ENCODE results near the gene KCNAB1. TPM values are rescaled to one million over a fixed set of nuclear protein-coding genes. Genes with fewer than 3 reads are reported as not detected.
A peak's percentile ranks its signal among the peaks of the same experiment; 100 is the strongest.

KCNAB1 gene
- total and polyA plus RNA-seq, 2 experiments from 2014 or later: 0.80 to 1.4 TPM

DNA sequence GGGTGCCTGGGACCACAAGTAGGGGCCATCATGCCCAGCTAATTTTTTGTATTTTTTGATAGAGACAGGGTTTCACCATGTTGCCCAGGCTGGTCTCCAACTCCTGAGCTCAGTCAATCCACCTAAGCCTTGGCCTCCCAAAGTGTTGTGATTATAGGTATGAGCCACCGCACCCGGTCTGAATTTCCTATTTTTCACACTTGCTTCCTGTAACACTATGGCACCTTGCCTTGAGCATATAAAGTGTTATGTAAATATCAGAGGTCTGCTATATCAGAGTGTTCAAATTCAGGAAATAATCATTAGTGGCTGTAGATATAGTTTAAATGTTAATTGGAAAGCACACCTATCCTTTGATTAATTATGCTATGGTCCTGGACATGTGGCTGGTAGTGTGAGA, 165.2 kb downstream of the KCNAB1 start:
- TF ChIP-seq CTCF (IDR thresholded peaks at IDR 0.05; ENCODE audit: poor library complexity) (no peak), EZH2phosphoT487 (IDR thresholded peaks at IDR 0.05; ENCODE audit: low read depth, severe bottlenecking, unreplicated experiment) (no peak), EZH2 (IDR thresholded peaks at IDR 0.05; ENCODE audit: borderline replicate concordance) (no peak)
- H3K4me1 ChIP-seq (ENCODE audit: insufficient read depth): no peaks in the 10 kb centered on the region
- H3K9me2 ChIP-seq (replicated peaks; ENCODE audit: insufficient read depth): no peaks in the 10 kb centered on the region
- no peak overlapping the region for H3K4me3 ChIP-seq
- H3K27ac ChIP-seq: no peak overlapping the region
- H3K79me2 ChIP-seq: no peaks in the 10 kb centered on the region
- no peaks in the 10 kb centered on the region for H3K9me3 ChIP-seq (ENCODE audit: low read depth)
- 98% methylated on average over 2 of the region's 2 CpGs for WGBS (ENCODE audit: low lambda C conversion rate, missing lambda C conversion rate)
- no peak overlapping the region for H2AFZ ChIP-seq
- no peaks in the 10 kb centered on the region for H4K20me1 ChIP-seq (ENCODE audit: insufficient read depth, poor library complexity, severe bottlenecking)
- H3K36me3 ChIP-seq (replicated peaks; ENCODE audit: insufficient read depth, low read depth): no peaks in the 10 kb centered on the region
- peaks cover 23% of the 10 kb centered on the region for H3K27me3 ChIP-seq
- no peak overlapping the region for H3K4me2 ChIP-seq
- DNase-seq (ENCODE audit: low spot score): no peak

DNA sequence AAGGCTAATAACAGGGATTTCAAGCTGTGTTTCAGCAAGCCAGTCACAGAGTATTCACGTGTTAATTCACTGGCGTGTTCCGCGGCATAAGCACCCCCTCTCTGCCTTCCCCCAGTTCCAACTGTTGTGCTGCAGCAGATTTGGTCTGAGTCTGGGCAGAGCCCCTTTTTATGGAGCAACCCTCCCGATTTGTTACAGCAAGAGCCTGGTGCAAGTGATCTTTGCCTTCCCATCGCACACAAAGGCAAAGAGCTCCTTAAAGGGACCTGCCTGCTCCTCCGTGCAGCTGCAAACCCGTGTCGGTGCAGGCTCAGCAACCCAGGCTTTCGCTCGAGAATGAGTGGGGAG, 170.5 kb downstream of the KCNAB1 start:
- H4K20me1 ChIP-seq (ENCODE audit: insufficient read depth, poor library complexity, severe bottlenecking): no peaks in the 10 kb centered on the region
- peaks cover 55% of the 10 kb centered on the region for H3K27me3 ChIP-seq
- H2AFZ ChIP-seq: peak overlapping the region; percentile 41

GRCh38 chr3:156291272-156292123, 171.1 kb downstream of the KCNAB1 start:
- no peak overlapping the region for H3K27ac ChIP-seq
- no peaks in the 10 kb centered on the region for H3K79me2 ChIP-seq
- H3K27me3 ChIP-seq: peaks cover 55% of the 10 kb centered on the region
- DNase-seq (ENCODE audit: low spot score): peak; percentile 28
- no peak overlapping the region for H3K4me3 ChIP-seq
- TF ChIP-seq EZH2phosphoT487 (IDR thresholded peaks at IDR 0.05; ENCODE audit: low read depth, severe bottlenecking, unreplicated experiment) (no peak), EZH2 (IDR thresholded peaks at IDR 0.05; ENCODE audit: borderline replicate concordance) (peak; percentile 83)
- H2AFZ ChIP-seq: peak overlapping the region; percentile 41
- no peaks in the 10 kb centered on the region for H3K9me2 ChIP-seq (replicated peaks; ENCODE audit: insufficient read depth)
- H3K36me3 ChIP-seq (replicated peaks; ENCODE audit: insufficient read depth, low read depth): no peaks in the 10 kb centered on the region
- no peaks in the 10 kb centered on the region for H4K20me1 ChIP-seq (ENCODE audit: insufficient read depth, poor library complexity, severe bottlenecking)
- WGBS (ENCODE audit: low lambda C conversion rate, missing lambda C conversion rate): 5% methylated on average over 48 of the region's 51 CpGs
- H3K9me3 ChIP-seq (ENCODE audit: low read depth): no peaks in the 10 kb centered on the region
- H3K4me2 ChIP-seq: peak overlapping the region; percentile 74
- H3K4me1 ChIP-seq (ENCODE audit: insufficient read depth): peaks cover 13% of the 10 kb centered on the region

More for the DNA sequence above, 170.5 kb downstream of the KCNAB1 start:
- Histone ChIP-seq H3K79me2 (no peaks in the 10 kb centered on the region), H3K27ac (no peak overlapping the region), H3K36me3 (replicated peaks; ENCODE audit: insufficient read depth, low read depth) (no peaks in the 10 kb centered on the region), H3K9me2 (replicated peaks; ENCODE audit: insufficient read depth) (no peaks in the 10 kb centered on the region), H3K4me3 (no peak overlapping the region), H3K9me3 (ENCODE audit: low read depth) (no peaks in the 10 kb centered on the region), H3K4me1 (ENCODE audit: insufficient read depth) (peaks cover 13% of the 10 kb centered on the region), H3K4me2 (peak overlapping the region; percentile 74)
- WGBS (ENCODE audit: low lambda C conversion rate, missing lambda C conversion rate): 7% methylated on average over 11 of the region's 11 CpGs
- DNase-seq (ENCODE audit: low spot score): no peak
- no peak for TF ChIP-seq EZH2 (IDR thresholded peaks at IDR 0.05; ENCODE audit: borderline replicate concordance)
- TF ChIP-seq EZH2phosphoT487 (IDR thresholded peaks at IDR 0.05; ENCODE audit: low read depth, severe bottlenecking, unreplicated experiment): no peak
- TF ChIP-seq CTCF (IDR thresholded peaks at IDR 0.05; ENCODE audit: poor library complexity): no peak

- Histone ChIP-seq H3K4me1 (ENCODE audit: insufficient read depth) (peaks cover 13% of the 10 kb centered on the region), H3K27me3 (peaks cover 52% of the 10 kb centered on the region), H3K9me2 (replicated peaks; ENCODE audit: insufficient read depth) (no peaks in the 10 kb centered on the region), H3K27ac (no peak overlapping the region), H2AFZ (no peak overlapping the region), H3K4me2 (no peak overlapping the region), H3K36me3 (replicated peaks; ENCODE audit: insufficient read depth, low read depth) (no peaks in the 10 kb centered on the region), H3K79me2 (no peaks in the 10 kb centered on the region), H3K4me3 (no peak overlapping the region), H3K9me3 (ENCODE audit: low read depth) (no peaks in the 10 kb centered on the region), H4K20me1 (ENCODE audit: insufficient read depth, poor library complexity, severe bottlenecking) (no peaks in the 10 kb centered on the region)
- TF ChIP-seq EZH2 (IDR thresholded peaks at IDR 0.05; ENCODE audit: borderline replicate concordance) (no peak), CTCF (IDR thresholded peaks at IDR 0.05; ENCODE audit: poor library complexity) (no peak), EZH2phosphoT487 (IDR thresholded peaks at IDR 0.05; ENCODE audit: low read depth, severe bottlenecking, unreplicated experiment) (no peak)
- 100% methylated on average over 1 of the region's 1 CpG for WGBS (ENCODE audit: low lambda C conversion rate, missing lambda C conversion rate)
- no peak for DNase-seq (ENCODE audit: low spot score)
Observed at GRCh38 chr3:156293566-156293965, 173.2 kb downstream of the KCNAB1 start.

Data from hepatocyte (in vitro differentiated cells).